Measurements from ENCODE around the gene CPAMD8. TPM values are rescaled to one million over a fixed set of nuclear protein-coding genes. Genes with fewer than 3 reads are reported as not detected.

Gene CPAMD8
- total and polyA plus RNA-seq, 2 donors (not counting 1 experiment from before 2014, with no cell fraction given), result 0.14 to 1.7 TPM

DNA sequence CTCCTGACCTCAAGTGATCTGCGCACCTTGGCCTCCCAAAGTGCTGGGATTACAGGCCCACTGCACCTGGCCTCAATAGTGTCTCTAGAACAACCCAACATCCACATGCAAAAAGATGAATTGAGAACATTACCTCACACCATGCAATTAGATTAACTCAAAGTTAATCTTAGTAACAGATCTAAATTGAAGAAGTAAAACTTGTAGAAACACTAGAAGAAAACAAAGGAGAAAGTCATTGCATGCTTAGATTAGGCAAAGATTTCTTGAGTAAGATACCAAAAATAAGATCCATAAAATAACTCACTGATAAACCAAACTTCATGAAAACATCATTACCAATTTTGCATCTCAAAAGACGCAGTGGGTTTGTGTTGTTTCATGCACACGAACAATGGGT is 2.8 kb downstream of the CPAMD8 start:
- H3K36me3 ChIP-seq (ENCODE audit: control insufficient read depth, insufficient read depth, low read length), result no peaks in the 10 kb centered on the region
- no peak for DNase-seq (ENCODE audit: low read depth in 2 of 2)
- no peaks in the 10 kb centered on the region for H3K79me2 ChIP-seq (ENCODE audit: control insufficient read depth, insufficient read depth, low read length)
- H4K20me1 ChIP-seq (ENCODE audit: control insufficient read depth, extremely low read depth, insufficient read depth, low read length), result no peaks in the 10 kb centered on the region
- no peaks in the 10 kb centered on the region for H3K9me3 ChIP-seq (ENCODE audit: control insufficient read depth, insufficient read depth, low read depth, low read length)
- no peak for TF ChIP-seq EZH2 (IDR thresholded peaks at IDR 0.05; ENCODE audit: low read length, missing control alignments)
- TF ChIP-seq, protein P1, sequence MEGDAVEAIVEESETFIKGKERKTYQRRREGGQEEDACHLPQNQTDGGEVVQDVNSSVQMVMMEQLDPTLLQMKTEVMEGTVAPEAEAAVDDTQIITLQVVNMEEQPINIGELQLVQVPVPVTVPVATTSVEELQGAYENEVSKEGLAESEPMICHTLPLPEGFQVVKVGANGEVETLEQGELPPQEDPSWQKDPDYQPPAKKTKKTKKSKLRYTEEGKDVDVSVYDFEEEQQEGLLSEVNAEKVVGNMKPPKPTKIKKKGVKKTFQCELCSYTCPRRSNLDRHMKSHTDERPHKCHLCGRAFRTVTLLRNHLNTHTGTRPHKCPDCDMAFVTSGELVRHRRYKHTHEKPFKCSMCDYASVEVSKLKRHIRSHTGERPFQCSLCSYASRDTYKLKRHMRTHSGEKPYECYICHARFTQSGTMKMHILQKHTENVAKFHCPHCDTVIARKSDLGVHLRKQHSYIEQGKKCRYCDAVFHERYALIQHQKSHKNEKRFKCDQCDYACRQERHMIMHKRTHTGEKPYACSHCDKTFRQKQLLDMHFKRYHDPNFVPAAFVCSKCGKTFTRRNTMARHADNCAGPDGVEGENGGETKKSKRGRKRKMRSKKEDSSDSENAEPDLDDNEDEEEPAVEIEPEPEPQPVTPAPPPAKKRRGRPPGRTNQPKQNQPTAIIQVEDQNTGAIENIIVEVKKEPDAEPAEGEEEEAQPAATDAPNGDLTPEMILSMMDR (conservative IDR thresholded peaks at IDR 0.05 in 1 of 2, IDR thresholded peaks at IDR 0.05 in 1 of 2; ENCODE audit: low read depth in 1 of 2, low read length in 2 of 2), result no peak
- H2AFZ ChIP-seq (ENCODE audit: low read length), result no peak overlapping the region
- no peak overlapping the region for H3K4me2 ChIP-seq (ENCODE audit: extremely low read depth, insufficient read depth, low read length)
- H3K27me3 ChIP-seq (ENCODE audit: control insufficient read depth, insufficient read depth, low read length), result peaks cover 22% of the 10 kb centered on the region
- no peak overlapping the region for H3K4me3 ChIP-seq (replicated peaks in 1 of 4; ENCODE audit: control extremely low read depth in 1 of 4, insufficient read depth in 1 of 4, low read depth in 3 of 4, low read length in 4 of 4)
- no peak overlapping the region for H3K27ac ChIP-seq (ENCODE audit: insufficient read depth, low read length)
- H3K9ac ChIP-seq (ENCODE audit: insufficient read depth, low read length), result no peak overlapping the region
- H3K4me1 ChIP-seq (ENCODE audit: control insufficient read depth, extremely low read depth, insufficient read depth, low read length), result no peaks in the 10 kb centered on the region

DNA sequence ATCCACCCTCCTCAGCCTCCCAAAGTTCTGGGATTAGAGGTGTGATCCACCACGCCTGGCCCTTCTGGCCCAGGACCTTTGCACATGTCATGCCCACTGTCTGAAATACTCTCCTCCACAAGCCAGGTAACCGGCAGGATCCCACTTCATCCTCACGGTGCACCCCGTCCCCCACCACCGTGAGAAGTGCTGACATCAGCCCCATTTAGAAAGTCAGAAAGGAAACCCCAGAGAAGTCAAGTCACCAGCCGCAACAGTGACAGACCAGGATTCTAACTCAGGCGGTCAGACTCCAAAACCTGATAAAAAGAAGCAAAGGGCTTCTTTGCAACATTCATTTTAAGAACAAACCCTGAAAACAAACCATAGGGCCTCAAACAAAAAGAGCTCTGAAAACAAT is 3.9 kb downstream of the CPAMD8 start:
- Histone ChIP-seq H3K27ac (ENCODE audit: insufficient read depth, low read length) (no peak overlapping the region), H3K9me3 (ENCODE audit: control insufficient read depth, insufficient read depth, low read depth, low read length) (no peaks in the 10 kb centered on the region), H3K36me3 (ENCODE audit: control insufficient read depth, insufficient read depth, low read length) (no peaks in the 10 kb centered on the region), H4K20me1 (ENCODE audit: control insufficient read depth, extremely low read depth, insufficient read depth, low read length) (no peaks in the 10 kb centered on the region), H3K4me2 (ENCODE audit: extremely low read depth, insufficient read depth, low read length) (no peak overlapping the region), H3K4me1 (ENCODE audit: control insufficient read depth, extremely low read depth, insufficient read depth, low read length) (no peaks in the 10 kb centered on the region), H2AFZ (ENCODE audit: low read length) (no peak overlapping the region), H3K4me3 (replicated peaks in 1 of 4; ENCODE audit: control extremely low read depth in 1 of 4, insufficient read depth in 1 of 4, low read depth in 3 of 4, low read length in 4 of 4) (no peak overlapping the region), H3K9ac (ENCODE audit: insufficient read depth, low read length) (no peak overlapping the region), H3K79me2 (ENCODE audit: control insufficient read depth, insufficient read depth, low read length) (no peaks in the 10 kb centered on the region), H3K27me3 (ENCODE audit: control insufficient read depth, insufficient read depth, low read length) (peaks cover 18% of the 10 kb centered on the region)
- no peak for DNase-seq (ENCODE audit: low read depth in 2 of 2)
- TF ChIP-seq, protein P1 (conservative IDR thresholded peaks at IDR 0.05 in 1 of 2, IDR thresholded peaks at IDR 0.05 in 1 of 2; ENCODE audit: low read depth in 1 of 2, low read length in 2 of 2), result no peak
- no peak for TF ChIP-seq EZH2 (IDR thresholded peaks at IDR 0.05; ENCODE audit: low read length, missing control alignments)

DNA sequence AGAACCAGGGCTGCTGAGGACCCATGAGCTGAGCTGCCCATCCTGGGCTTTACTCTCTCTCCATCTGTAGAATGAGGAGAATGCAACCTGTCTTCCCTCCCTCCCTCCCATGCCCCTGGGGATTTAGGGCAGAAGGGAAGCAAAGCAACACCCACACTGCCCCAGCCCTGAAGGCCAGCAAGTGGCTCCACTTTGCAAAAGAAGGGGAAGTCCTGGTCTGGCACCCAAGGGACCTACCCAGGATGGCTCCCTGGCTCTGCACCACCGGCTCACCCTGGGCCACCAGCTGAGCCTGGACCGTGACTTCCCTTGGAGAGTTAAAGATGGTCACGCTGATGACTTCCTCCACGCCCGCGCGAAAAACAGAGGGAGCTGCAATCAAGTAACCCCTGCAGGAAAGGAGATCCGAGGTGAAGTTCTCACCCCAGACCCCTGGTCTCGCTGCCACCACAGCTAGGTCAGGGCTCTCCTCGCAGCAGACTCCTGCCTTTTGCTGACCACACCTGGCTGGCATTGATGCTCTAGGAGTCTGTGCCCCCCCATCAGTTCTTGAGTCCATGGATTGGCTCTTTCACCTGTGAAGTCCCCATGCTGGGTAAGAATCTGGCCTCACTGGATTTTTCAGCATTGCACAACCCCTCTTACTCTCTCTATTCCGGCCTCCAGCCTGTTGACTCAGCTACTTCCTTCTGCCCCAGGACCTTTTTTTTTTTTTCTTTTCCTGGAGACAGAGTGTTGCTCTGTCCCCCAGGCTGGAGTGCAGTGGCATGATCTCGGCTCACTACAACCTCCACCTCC is 4.6 kb downstream of the CPAMD8 start:
- Histone ChIP-seq H3K27ac (ENCODE audit: insufficient read depth, low read length) (no peak overlapping the region), H3K9me3 (ENCODE audit: control insufficient read depth, insufficient read depth, low read depth, low read length) (no peaks in the 10 kb centered on the region), H4K20me1 (ENCODE audit: control insufficient read depth, extremely low read depth, insufficient read depth, low read length) (no peaks in the 10 kb centered on the region), H3K4me2 (ENCODE audit: extremely low read depth, insufficient read depth, low read length) (no peak overlapping the region), H3K4me3 (replicated peaks in 1 of 4; ENCODE audit: control extremely low read depth in 1 of 4, insufficient read depth in 1 of 4, low read depth in 3 of 4, low read length in 4 of 4) (no peak overlapping the region), H3K27me3 (ENCODE audit: control insufficient read depth, insufficient read depth, low read length) (peaks cover 15% of the 10 kb centered on the region), H3K9ac (ENCODE audit: insufficient read depth, low read length) (no peak overlapping the region), H3K79me2 (ENCODE audit: control insufficient read depth, insufficient read depth, low read length) (no peaks in the 10 kb centered on the region), H3K4me1 (ENCODE audit: control insufficient read depth, extremely low read depth, insufficient read depth, low read length) (no peaks in the 10 kb centered on the region), H3K36me3 (ENCODE audit: control insufficient read depth, insufficient read depth, low read length) (no peaks in the 10 kb centered on the region), H2AFZ (ENCODE audit: low read length) (no peak overlapping the region)
- TF ChIP-seq, protein P1 (conservative IDR thresholded peaks at IDR 0.05 in 1 of 2, IDR thresholded peaks at IDR 0.05 in 1 of 2; ENCODE audit: low read depth in 1 of 2, low read length in 2 of 2), result no peak
- no peak for TF ChIP-seq EZH2 (IDR thresholded peaks at IDR 0.05; ENCODE audit: low read length, missing control alignments)
- no peak for DNase-seq (ENCODE audit: low read depth in 2 of 2)

Measured in fibroblast of lung (primary cell).